Measurements from ENCODE around the gene GPR146. TPM values are rescaled to one million over a fixed set of nuclear protein-coding genes. Genes with fewer than 3 reads are reported as not detected.

Gene GPR146
- total RNA-seq, 2 experiments from 2014 or later = 13.3 to 13.8 TPM

DNA sequence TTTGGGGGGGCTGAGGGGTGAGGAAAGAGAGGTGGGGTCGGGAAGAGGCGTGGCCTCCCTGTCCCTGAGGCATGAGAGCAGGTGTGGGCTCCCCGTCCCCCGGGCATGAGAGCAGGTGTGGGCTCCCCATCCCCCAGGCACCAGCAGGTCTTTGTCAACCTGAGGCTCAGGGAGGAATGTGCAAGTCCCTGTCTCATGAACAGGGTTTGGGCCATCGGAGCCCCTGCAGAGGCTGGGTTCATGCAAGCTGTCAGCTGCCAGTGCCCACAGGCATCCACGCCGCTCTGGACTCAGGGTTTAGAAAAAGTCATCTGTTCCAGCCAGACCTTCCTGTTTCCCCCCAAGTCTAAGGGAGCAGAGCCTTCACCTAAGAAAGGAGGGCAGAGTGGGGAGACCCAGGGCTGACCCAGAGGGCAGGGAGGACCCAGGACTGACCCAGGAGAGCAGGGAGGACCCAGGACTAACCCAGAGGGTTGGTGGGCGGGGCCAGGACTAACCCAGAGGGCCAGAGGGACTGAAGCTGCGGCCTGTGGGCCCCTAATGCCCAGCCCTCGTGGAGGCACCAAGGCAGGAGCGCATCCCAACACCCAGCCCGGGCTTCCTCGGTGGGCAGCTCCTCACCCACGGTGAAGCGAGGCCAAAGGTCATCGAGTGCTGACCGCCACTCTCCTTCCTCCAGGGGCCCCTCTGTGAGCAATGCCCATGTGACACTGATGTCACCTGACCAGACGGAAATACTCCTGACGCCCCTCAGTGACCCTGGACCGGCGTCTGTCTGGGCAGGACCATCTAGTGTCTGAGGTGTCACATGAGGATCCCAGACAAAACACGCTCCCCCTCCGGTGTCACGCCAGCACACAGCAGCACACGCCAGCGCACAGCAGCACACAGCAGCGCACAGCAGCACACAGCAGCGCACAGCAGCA, 28.9 kb upstream of the GPR146 start:
- H3K27ac Mint-ChIP-seq = peak overlapping the region; percentile 46
- POLR2A ChIA-PET = no interaction called here
- CTCF ChIA-PET = no interaction called here

DNA sequence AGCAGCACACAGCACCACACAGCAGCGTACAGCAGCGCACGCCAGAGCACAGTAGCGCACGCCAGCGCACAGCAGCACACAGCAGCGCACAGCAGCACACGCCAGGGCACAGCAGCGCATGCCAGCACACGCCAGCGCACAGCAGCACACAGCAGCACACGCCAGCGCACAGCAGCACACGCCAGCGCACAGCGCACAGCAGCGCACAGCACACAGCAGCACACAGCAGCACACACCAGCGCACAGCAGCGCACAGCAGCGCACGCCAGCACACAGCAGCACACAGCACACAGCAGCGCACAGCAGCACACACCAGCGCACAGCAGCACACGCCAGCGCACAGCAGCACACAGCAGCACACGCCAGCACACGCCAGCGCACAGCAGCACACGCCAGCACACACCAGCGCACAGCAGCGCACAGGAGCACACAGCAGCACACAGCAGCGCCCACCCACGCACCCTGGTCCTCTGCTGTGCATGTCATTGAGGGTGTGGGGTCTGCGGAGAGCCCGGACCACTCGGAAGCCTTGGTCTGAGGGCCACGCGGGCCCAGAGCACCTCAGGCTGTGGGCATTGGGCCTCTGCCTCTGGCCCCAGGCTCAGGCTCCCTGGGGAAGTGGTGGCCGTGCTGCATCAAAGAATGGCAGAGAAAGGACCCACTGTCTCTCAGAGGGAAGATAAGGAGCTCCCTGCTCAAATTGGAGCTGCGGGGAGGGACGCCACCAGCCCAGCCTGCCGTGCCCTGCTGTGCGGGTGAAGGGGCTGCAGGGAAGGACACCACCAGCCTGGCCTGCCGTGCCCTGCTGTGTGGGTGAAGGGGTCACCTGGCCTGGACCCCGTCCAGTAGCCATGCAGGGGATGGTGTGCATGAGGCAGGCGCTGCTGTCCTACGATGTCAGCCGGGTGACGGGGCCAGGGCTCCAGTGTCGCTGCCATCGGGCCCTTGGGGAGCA, 27.5 kb upstream of the GPR146 start:
- Mint-ChIP-seq H3K9me3 (peaks cover 5% of the 10 kb centered on the region), H3K4me1 (peaks cover 14% of the 10 kb centered on the region), H3K27me3 (no peaks in the 10 kb centered on the region), H3K36me3 (ENCODE audit: low read depth) (peaks cover 10% of the 10 kb centered on the region), H3K27ac (no peak overlapping the region), H3K4me3 (no peak overlapping the region)
- CTCF ChIA-PET = no interaction called here
- POLR2A ChIA-PET = no interaction called here
- no peak for DNase-seq

More for the DNA sequence above, 28.9 kb upstream of the GPR146 start:
- Mint-ChIP-seq H3K27me3 (no peaks in the 10 kb centered on the region), H3K9me3 (no peaks in the 10 kb centered on the region), H3K4me3 (no peak overlapping the region), H3K36me3 (ENCODE audit: low read depth) (peaks cover 7% of the 10 kb centered on the region), H3K4me1 (peaks cover 23% of the 10 kb centered on the region)
- no peak for DNase-seq

- Mint-ChIP-seq H3K4me1 (peaks cover 14% of the 10 kb centered on the region), H3K36me3 (ENCODE audit: low read depth) (peaks cover 13% of the 10 kb centered on the region), H3K9me3 (peaks cover 11% of the 10 kb centered on the region), H3K27me3 (no peaks in the 10 kb centered on the region), H3K4me3 (no peak overlapping the region), H3K27ac (no peak overlapping the region)
- CTCF ChIA-PET = interaction anchor here (4.8 kb wide), 1 partner anchor 23 kb away, joined by 23 read pairs; no protein-coding TSS in a partner anchor
- DNase-seq = no peak
- POLR2A ChIA-PET = no interaction called here
Observed at GRCh38 chr7:1017586-1018333, 26.6 kb upstream of the GPR146 start.

DNA sequence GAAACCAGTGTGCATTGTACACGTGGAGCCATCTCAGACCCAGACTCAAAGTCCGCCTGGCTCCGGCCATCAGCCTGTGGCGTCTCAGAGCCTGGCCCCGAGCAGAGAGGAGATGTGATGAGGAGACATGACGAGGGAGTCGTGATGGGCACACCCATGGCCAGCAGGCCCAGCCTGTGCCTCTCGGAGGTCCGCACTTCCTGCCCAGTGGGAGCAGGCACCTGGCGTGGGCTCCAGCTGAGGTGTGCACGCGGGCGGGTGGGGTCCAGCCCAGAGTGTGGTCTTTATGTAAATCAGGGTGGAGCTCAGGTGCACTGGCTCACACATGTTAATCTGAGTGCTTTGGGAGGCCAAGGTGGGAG, 26.0 kb upstream of the GPR146 start:
- Mint-ChIP-seq H3K36me3 (ENCODE audit: low read depth) (peaks cover 13% of the 10 kb centered on the region), H3K9me3 (peaks cover 11% of the 10 kb centered on the region), H3K27ac (peak overlapping the region; percentile 25), H3K4me1 (peaks cover 14% of the 10 kb centered on the region), H3K27me3 (no peaks in the 10 kb centered on the region), H3K4me3 (no peak overlapping the region)
- ChIA-PET POLR2A (no interaction called here), CTCF (interaction anchor here (1.2 to 4.8 kb wide), 3 partner anchors 24 to 456 kb away, joined by 3 to 23 read pairs (median 4); no protein-coding TSS in a partner anchor)
- no peak for DNase-seq

DNA sequence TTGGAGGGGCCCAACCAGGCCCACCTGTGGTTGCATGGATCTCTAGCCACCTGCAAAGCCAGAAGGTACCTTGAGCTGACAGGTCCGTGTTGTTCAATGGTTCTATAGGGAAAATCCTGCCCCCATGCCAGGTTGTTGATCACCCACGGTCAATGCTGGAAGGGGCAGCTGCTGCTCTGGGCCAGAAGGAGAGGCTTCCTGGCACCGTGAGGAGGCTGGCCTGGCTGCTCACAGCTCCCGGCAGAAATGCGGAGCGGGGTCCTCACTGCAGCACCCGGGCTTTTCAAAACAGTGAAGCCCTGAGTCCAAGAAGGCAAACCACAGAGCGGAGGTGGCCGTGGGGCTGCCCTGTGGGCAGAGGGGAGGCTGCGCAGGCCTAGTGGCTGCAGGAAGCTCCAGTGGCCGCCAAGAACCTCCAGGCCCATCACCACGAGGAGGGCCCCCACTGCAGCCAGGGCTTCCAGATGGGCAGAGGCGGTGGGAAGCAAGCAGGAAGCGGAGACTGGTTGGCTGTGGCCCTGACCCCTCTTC, 25.0 kb upstream of the GPR146 start:
- CTCF ChIA-PET = interaction anchor here (1.2 to 4.8 kb wide), 3 partner anchors 25 to 455 kb away, joined by 3 to 23 read pairs (median 4); no protein-coding TSS in a partner anchor
- POLR2A ChIA-PET = no interaction called here

DNA sequence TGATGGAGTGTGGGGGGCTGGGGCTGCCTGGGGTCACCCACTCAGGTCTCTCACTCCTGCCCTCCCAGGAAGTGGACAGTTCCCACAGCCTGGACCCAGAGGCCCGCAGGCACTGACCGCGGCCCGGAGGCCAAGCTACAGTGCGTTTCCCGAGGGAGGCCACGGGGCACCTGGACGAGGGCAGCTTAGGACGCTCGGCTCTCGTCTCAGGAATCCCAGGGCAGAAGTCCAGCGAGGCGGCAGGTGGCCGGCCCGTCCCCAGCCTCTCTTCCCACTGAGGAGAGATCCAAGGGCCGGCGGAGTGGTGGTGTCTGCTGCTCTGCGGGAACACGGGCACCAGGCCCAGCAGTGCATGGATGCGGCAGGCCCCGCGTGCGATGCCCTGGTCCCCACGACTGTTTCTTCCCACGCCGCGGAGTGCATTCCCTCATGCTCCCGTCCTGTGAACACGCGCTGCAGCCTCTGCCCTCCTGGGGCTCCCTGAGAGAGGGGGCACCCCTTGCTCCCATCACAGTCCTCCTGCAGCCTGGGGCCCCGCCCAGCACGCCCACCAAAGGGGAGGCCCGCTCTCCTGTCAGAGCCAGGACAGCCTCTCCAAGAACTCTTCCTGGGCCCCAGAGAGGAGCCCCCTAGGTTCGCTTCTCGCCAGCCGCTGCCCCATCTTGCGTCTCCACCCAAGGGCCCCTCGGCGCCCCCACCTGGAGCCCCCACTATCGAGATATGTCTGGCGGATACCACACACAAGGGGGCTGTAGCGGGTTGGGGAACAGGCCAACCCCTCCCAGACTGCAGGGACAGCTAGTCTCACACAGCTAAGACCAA, 24.3 kb upstream of the GPR146 start:
- H3K4me1 Mint-ChIP-seq = peaks cover 8% of the 10 kb centered on the region
- no peak overlapping the region for H3K27ac Mint-ChIP-seq
- H3K36me3 Mint-ChIP-seq (ENCODE audit: low read depth) = peaks cover 13% of the 10 kb centered on the region
- no peaks in the 10 kb centered on the region for H3K27me3 Mint-ChIP-seq
- peaks cover 11% of the 10 kb centered on the region for H3K9me3 Mint-ChIP-seq
- POLR2A ChIA-PET = no interaction called here
- CTCF ChIA-PET = interaction anchor here (1.2 to 4.8 kb wide), 2 partner anchors 26 to 46 kb away, joined by 4 to 23 read pairs; no protein-coding TSS in a partner anchor
- no peak overlapping the region for H3K4me3 Mint-ChIP-seq
- DNase-seq = no peak

More for the DNA sequence above, 25.0 kb upstream of the GPR146 start:
- no peaks in the 10 kb centered on the region for H3K27me3 Mint-ChIP-seq
- no peak overlapping the region for H3K27ac Mint-ChIP-seq
- H3K4me3 Mint-ChIP-seq = no peak overlapping the region
- no peak for DNase-seq
- peaks cover 13% of the 10 kb centered on the region for H3K36me3 Mint-ChIP-seq (ENCODE audit: low read depth)
- H3K9me3 Mint-ChIP-seq = peaks cover 11% of the 10 kb centered on the region
- H3K4me1 Mint-ChIP-seq = peaks cover 8% of the 10 kb centered on the region

- POLR2A ChIA-PET = no interaction called here
- no peak for DNase-seq
- CTCF ChIA-PET = interaction anchor here (1.3 to 4.8 kb wide), 2 partner anchors 23 to 26 kb away, joined by 4 to 23 read pairs; partner anchors contain the start of gene GPR146
Observed at GRCh38 chr7:1020849-1021251, 23.5 kb upstream of the GPR146 start.

GRCh38 chr7:1021366-1021765, 23.0 kb upstream of the GPR146 start:
- peaks cover 11% of the 10 kb centered on the region for H3K9me3 Mint-ChIP-seq
- ChIA-PET POLR2A (interaction anchor here (0.6 kb wide), 1 partner anchor 9 kb away, joined by 3 read pairs; no protein-coding TSS in a partner anchor), CTCF (interaction anchor here (0.6 to 4.8 kb wide), 3 partner anchors 8 to 27 kb away, joined by 3 to 23 read pairs (median 4); partner anchors contain the start of gene GPR146)
- no peak overlapping the region for H3K4me3 Mint-ChIP-seq
- H3K4me1 Mint-ChIP-seq = peaks cover 8% of the 10 kb centered on the region
- no peak overlapping the region for H3K27ac Mint-ChIP-seq
- H3K27me3 Mint-ChIP-seq = no peaks in the 10 kb centered on the region
- DNase-seq = no peak
- peaks cover 13% of the 10 kb centered on the region for H3K36me3 Mint-ChIP-seq (ENCODE audit: low read depth)

More at GRCh38 chr7:1020849-1021251, 23.5 kb upstream of the GPR146 start:
- Mint-ChIP-seq H3K9me3 (peaks cover 11% of the 10 kb centered on the region), H3K4me3 (no peak overlapping the region), H3K4me1 (peaks cover 8% of the 10 kb centered on the region), H3K27ac (no peak overlapping the region), H3K36me3 (ENCODE audit: low read depth) (peaks cover 13% of the 10 kb centered on the region), H3K27me3 (no peaks in the 10 kb centered on the region)

GRCh38 chr7:1021931-1022330, 22.4 kb upstream of the GPR146 start:
- no peak for DNase-seq
- Mint-ChIP-seq H3K9me3 (peaks cover 11% of the 10 kb centered on the region), H3K27ac (no peak overlapping the region), H3K4me3 (no peak overlapping the region), H3K27me3 (no peaks in the 10 kb centered on the region), H3K36me3 (ENCODE audit: low read depth) (peaks cover 15% of the 10 kb centered on the region), H3K4me1 (peaks cover 14% of the 10 kb centered on the region)
- POLR2A ChIA-PET = interaction anchor here (0.6 kb wide), 1 partner anchor 10 kb away, joined by 3 read pairs; no protein-coding TSS in a partner anchor
- CTCF ChIA-PET = interaction anchor here (0.6 to 4.8 kb wide), 3 partner anchors 9 to 28 kb away, joined by 3 to 23 read pairs (median 4); partner anchors contain the start of gene GPR146

DNA sequence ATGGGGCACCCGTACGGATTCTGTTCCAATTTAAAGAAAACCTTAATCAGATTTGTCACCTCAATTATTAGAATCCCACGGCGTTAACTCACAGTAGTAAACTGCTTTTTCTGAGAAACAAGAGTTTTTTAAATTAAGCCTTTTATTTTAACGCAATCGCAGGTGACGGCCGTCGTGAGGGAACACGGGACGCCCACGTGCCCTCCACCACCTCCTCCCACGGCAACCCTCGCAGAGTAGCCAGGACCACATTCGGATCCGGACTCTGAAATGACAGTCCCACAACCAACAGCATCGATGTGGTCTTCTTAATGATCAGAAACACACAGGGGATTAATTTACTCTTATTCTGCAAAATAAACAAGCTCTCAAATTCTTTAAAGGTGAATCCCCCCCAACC, 22.0 kb upstream of the GPR146 start:
- POLR2A ChIA-PET = no interaction called here
- CTCF ChIA-PET = interaction anchor here (0.7 to 4.8 kb wide), 3 partner anchors 22 to 43 kb away, joined by 3 to 23 read pairs (median 4); partner anchors contain the start of gene GPR146
- DNase-seq = no peak
- H3K9me3 Mint-ChIP-seq = peaks cover 11% of the 10 kb centered on the region
- no peak overlapping the region for H3K27ac Mint-ChIP-seq
- H3K36me3 Mint-ChIP-seq (ENCODE audit: low read depth) = peaks cover 15% of the 10 kb centered on the region
- no peak overlapping the region for H3K4me3 Mint-ChIP-seq
- H3K27me3 Mint-ChIP-seq = no peaks in the 10 kb centered on the region
- H3K4me1 Mint-ChIP-seq = peaks cover 16% of the 10 kb centered on the region

DNA sequence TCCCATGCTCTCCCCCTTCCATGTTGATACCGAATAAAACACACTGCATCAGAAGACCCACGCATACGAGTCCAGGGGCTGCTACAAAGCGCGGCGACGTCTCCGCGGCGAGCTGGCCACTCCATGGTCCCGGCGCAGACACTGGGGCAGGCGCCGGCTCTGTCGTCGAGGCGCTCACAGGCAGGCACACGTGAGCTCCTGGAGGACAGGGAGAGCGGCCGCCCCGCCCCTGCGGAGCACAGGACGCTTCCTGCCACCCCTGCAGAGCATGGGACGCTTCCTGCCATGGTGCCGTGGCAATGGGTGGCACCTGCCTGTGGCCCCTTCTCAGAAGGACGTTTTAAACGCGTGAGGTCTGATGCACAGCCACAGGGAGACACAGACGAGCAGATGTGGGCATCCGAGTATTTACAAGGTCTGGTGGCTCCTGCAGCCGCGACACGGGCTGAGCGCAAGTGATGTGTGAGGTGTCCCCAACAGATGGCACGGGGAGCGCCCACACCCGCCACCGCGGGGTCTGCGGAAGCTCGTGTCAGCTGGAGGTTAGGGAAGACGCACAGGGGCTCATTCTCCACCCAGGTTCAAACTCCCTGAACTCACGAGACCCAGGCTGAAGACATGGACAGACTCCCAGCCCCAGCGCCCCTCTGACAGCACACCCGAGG, 21.4 kb upstream of the GPR146 start:
- CTCF ChIA-PET = interaction anchor here (0.7 kb wide), 1 partner anchor 43 kb away, joined by 3 read pairs; no protein-coding TSS in a partner anchor
- Mint-ChIP-seq H3K4me1 (peaks cover 16% of the 10 kb centered on the region), H3K27ac (no peak overlapping the region), H3K9me3 (peaks cover 11% of the 10 kb centered on the region), H3K36me3 (ENCODE audit: low read depth) (peaks cover 14% of the 10 kb centered on the region), H3K4me3 (no peak overlapping the region), H3K27me3 (no peaks in the 10 kb centered on the region)
- DNase-seq = no peak
- POLR2A ChIA-PET = no interaction called here

Measured in activated CD4-positive, alpha-beta T cell treated with anti-CD3 and anti-CD28 coated beads, Interleukin-2, amount 10 ng/mL, durations not matched to agents 7 days and 5 days (primary cell).